ENCODE measurements around the gene RAB17.

Gene RAB17

GRCh38 chr2:237577956-237578870 is 12.3 kb downstream of the RAB17 start:
- peaks cover 5% of the 10 kb centered on the region for H3K27me3 ChIP-seq
- no peaks in the 10 kb centered on the region for H3K4me1 ChIP-seq (ENCODE audit: control insufficient read depth in 1 of 2, insufficient read depth in 1 of 2, low read depth in 1 of 2, low read length in 1 of 2)
- TF ChIP-seq CTCF (IDR thresholded peaks at IDR 0.05) = no peak
- H3K9me3 ChIP-seq = no peaks in the 10 kb centered on the region
- H3K27ac ChIP-seq = no peak overlapping the region
- H3K36me3 ChIP-seq = no peaks in the 10 kb centered on the region
- no peak overlapping the region for H3K4me3 ChIP-seq (ENCODE audit: low read depth in 1 of 2, low read length in 1 of 2)

- no peaks in the 10 kb centered on the region for H3K36me3 ChIP-seq
- peaks cover 5% of the 10 kb centered on the region for H3K27me3 ChIP-seq
- no peak overlapping the region for H3K27ac ChIP-seq
- no peaks in the 10 kb centered on the region for H3K9me3 ChIP-seq
- no peak overlapping the region for H3K4me3 ChIP-seq (ENCODE audit: low read depth in 1 of 2, low read length in 1 of 2)
- H3K4me1 ChIP-seq (ENCODE audit: control insufficient read depth in 1 of 2, insufficient read depth in 1 of 2, low read depth in 1 of 2, low read length in 1 of 2) = no peaks in the 10 kb centered on the region
- TF ChIP-seq CTCF (IDR thresholded peaks at IDR 0.05) = no peak
Observed at GRCh38 chr2:237577458-237577857, 13.1 kb downstream of the RAB17 start.

DNA sequence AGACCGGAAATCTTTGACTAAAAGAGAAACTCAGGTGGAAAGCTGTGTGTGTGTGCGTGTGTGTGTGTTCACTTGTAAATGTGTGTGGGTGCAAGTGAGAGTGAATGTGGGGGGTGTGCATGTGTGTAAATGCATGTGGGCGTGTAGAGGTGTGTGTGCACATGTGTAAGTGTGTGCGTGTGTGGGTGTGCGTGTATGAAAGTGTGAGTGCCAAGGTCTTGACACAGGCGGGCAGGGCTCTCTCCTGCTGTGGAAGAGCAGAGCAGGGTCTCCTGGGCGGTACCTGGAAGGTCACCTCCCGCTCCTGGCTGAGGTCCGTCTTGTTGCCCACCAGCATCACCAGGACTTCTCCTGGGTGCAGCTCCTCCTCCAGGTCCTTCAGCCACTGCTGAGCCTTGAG is 13.6 kb downstream of the RAB17 start:
- H3K36me3 ChIP-seq = no peaks in the 10 kb centered on the region
- no peak for TF ChIP-seq CTCF (IDR thresholded peaks at IDR 0.05)
- H3K9me3 ChIP-seq = no peaks in the 10 kb centered on the region
- no peak overlapping the region for H3K27ac ChIP-seq
- H3K27me3 ChIP-seq = peaks cover 5% of the 10 kb centered on the region
- no peak overlapping the region for H3K4me3 ChIP-seq (ENCODE audit: low read depth in 1 of 2, low read length in 1 of 2)
- no peaks in the 10 kb centered on the region for H3K4me1 ChIP-seq (ENCODE audit: control insufficient read depth in 1 of 2, insufficient read depth in 1 of 2, low read depth in 1 of 2, low read length in 1 of 2)

DNA sequence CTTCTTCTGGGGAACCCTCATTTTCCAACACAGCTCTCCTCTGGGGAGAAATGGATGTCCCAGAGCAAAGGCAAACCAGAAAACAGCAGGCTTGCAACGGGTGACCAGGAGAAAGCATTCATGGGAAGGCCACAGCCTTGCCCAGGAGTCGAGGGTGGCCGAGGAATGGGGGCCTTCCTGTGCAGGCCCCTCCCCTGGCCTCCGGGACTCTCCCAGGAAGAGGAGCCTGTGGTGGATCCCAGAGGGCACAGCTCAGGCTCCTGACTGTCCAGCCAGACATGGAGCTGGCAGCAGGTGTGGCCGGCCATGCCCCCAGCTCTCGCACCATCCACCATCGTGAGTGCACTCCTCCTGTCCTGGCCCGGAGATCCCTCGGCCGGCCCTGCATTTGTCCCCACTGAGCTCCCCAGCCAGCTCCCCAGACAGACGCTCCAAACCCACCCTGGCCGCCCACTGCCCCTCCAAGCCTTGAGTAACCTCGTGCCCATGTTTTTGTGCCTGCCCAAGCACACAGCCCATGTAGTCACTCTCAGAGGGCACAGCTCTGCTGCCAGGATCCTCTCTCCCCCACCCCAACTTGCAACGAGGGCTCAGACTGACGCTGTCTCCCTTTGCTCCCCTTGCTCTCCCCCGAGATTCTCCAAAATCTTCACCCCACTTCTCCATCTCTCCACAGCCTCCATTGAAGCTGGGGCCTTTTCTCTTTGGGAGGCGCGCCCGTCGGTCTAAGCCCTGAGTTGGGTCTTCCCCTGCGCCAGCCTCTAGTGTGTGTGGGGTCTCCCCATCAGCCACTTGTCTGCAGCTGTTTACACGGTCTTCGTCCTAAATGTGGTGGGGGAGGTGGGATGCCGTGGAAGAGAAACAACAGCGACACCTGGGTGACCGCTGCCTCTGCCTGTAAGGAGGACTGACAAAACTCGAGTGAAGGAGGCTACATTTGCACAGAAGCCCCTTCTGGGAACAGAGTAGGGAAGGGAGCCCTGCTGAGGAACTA is 14.4 kb downstream of the RAB17 start:
- H3K4me1 ChIP-seq (ENCODE audit: control insufficient read depth in 1 of 2, insufficient read depth in 1 of 2, low read depth in 1 of 2, low read length in 1 of 2) = no peaks in the 10 kb centered on the region
- H3K4me3 ChIP-seq (ENCODE audit: low read depth in 1 of 2, low read length in 1 of 2) = no peak overlapping the region
- TF ChIP-seq CTCF (IDR thresholded peaks at IDR 0.05) = no peak
- H3K27ac ChIP-seq = no peak overlapping the region
- no peaks in the 10 kb centered on the region for H3K27me3 ChIP-seq
- no peaks in the 10 kb centered on the region for H3K36me3 ChIP-seq
- H3K9me3 ChIP-seq = no peaks in the 10 kb centered on the region

DNA sequence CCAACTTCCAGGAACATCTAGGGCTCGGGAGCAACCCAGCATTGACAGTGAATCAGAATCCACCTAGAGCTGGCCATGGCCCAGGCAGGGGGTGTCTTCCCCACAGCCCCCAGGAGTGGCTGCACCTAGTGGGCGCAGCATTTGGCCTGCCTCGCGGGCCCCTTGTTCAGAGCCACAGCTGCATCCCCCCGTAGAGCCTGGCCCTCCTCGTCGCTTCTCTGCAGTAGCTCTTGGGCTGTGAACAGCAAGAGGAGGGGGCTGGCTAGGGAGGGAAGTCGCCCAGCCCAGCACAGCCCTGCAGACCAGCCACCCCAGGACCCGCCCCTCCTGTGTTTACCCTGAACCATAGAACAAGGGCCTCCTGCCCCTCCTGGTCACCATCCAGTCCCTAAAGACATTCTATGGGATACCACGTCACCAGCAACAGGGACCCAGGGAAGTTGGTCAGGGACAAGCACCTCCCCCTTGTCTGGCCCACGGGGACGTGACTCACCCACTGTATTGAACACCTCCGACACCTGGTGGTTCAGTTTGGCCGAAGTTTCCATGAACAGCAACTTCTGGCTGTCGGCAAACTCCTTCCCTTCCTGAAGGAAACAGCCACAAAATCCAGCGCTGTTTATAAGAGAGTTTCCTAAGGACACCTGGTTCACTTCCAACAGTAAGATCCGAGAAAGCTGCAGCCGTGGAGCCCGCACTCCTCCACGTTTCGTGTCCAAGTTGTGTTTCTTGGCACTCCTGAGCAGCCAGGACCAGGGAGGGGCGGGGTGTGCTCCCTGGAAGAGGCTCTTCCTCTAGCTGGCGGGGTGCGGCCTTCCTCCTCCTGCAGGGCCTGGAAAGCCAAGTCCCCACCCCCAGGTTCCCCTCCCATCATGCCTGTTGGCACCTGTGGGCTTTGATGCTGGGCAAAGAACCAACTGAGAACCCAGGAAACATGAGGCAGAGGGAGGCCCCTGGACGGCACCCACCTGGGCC is 15.4 kb downstream of the RAB17 start:
- H3K36me3 ChIP-seq = no peaks in the 10 kb centered on the region

More for the DNA sequence above, 15.4 kb downstream of the RAB17 start:
- Histone ChIP-seq H3K4me3 (ENCODE audit: low read depth in 1 of 2, low read length in 1 of 2) (no peak overlapping the region), H3K27ac (no peak overlapping the region), H3K9me3 (no peaks in the 10 kb centered on the region), H3K27me3 (peaks cover 4% of the 10 kb centered on the region), H3K4me1 (ENCODE audit: control insufficient read depth in 1 of 2, insufficient read depth in 1 of 2, low read depth in 1 of 2, low read length in 1 of 2) (no peaks in the 10 kb centered on the region)
- TF ChIP-seq CTCF (IDR thresholded peaks at IDR 0.05) = no peak
